Activated CD4-positive, alpha-beta T cell treated with anti-CD3 and anti-CD28 coated beads for 36 hours (primary cell): Measurements from ENCODE around the gene C3orf20. TPM values are rescaled to one million over a fixed set of nuclear protein-coding genes. Genes with fewer than 3 reads are reported as not detected.

Experiments used
- ATAC-seq: fragments of 200-7000 bp; cut with Tn5 transposase; one replicate; pipeline ENCODE4 v1.10.0; 2021; ENCODE audit warnings: mild to moderate bottlenecking, moderate library complexity
- CTCF ChIA-PET: fragments of 350-600 bp; sonication (Branson Sonifier 250); formaldehyde crosslinking; loops from one replicate; lab custom pipeline; 2021; ENCODE audit warnings: antibody characterized with exemption; lab: Charles Lee
- POLR2A ChIA-PET: fragments of 350-600 bp; sonication (Branson Sonifier 250); formaldehyde crosslinking; loops from one replicate; lab custom pipeline; 2021; ENCODE audit warnings: antibody characterized with exemption, inconsistent platforms; lab: Charles Lee
- DNase-seq: peaks from one replicate; pipeline ENCODE4 v3.0.0-alpha.2; 2020
- H3K27ac Mint-ChIP-seq: one replicate; pipeline ENCODE4 v1.8.0; 2021; ENCODE audit warnings: mixed read lengths
- H3K27me3 Mint-ChIP-seq: one replicate; pipeline ENCODE4 v1.8.0; 2021; ENCODE audit warnings: mixed read lengths
- H3K36me3 Mint-ChIP-seq: one replicate; pipeline ENCODE4 v1.8.0; 2021; ENCODE audit warnings: low read depth, mixed read lengths
- H3K4me1 Mint-ChIP-seq: one replicate; pipeline ENCODE4 v1.8.0; 2021; ENCODE audit warnings: mixed read lengths
- H3K4me3 Mint-ChIP-seq: one replicate; pipeline ENCODE4 v1.8.0; 2021; ENCODE audit warnings: mild to moderate bottlenecking, moderate library complexity, mixed read lengths
- H3K9me3 Mint-ChIP-seq: one replicate; pipeline ENCODE4 v1.8.0; 2021; ENCODE audit warnings: low read depth, mixed read lengths
- intact Hi-C, 2 experiments: fragments of 100-400 bp; cut with DNase I in 1 of 2; cut with micrococcal nuclease in 1 of 2; formaldehyde crosslinking; loops; one replicate each; pipeline versions ENCODE4 v1.14.2 to v1.15.1; 2022 to 2024; cut with DNase I, micrococcal nuclease
- total RNA-seq, 2 experiments: library from RNA; stranded (reverse); gene quantifications; one replicate each; pipeline ENCODE4 v1.2.3, GENCODE V29; 2021

Gene C3orf20
- total RNA-seq, 2 experiments from 2014 or later = not detected

DNA sequence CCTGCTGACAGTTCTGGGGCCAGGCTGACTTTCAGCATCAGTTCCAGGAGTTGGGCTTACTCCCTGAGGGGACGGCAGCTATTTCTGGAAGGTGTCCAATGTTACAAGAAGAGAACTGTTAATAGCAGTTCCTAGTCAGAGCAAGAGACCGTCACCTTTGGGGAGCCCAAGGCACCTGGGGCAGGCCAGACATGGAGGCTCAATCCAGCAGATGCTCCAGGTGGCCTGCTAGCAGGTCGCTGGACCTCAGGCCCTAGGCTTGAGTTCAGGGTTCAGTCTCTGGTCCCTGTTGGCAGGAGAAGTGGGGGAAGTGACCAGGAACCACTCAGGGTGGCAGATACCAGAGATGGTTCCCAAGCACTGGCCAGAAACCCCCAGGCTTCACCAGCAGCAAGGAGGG is 25.9 kb downstream of the C3orf20 start:
- intact Hi-C loops = no loop called here
- ATAC-seq (no peak), DNase-seq (no peak)
- H3K4me3 Mint-ChIP-seq = no peak overlapping the region
- peaks cover 4% of the 10 kb centered on the region for H3K27me3 Mint-ChIP-seq
- H3K9me3 Mint-ChIP-seq = no peaks in the 10 kb centered on the region
- no peak overlapping the region for H3K27ac Mint-ChIP-seq
- no peaks in the 10 kb centered on the region for H3K36me3 Mint-ChIP-seq
- no peaks in the 10 kb centered on the region for H3K4me1 Mint-ChIP-seq
- ChIA-PET POLR2A (no interaction called here), CTCF (no interaction called here)

DNA sequence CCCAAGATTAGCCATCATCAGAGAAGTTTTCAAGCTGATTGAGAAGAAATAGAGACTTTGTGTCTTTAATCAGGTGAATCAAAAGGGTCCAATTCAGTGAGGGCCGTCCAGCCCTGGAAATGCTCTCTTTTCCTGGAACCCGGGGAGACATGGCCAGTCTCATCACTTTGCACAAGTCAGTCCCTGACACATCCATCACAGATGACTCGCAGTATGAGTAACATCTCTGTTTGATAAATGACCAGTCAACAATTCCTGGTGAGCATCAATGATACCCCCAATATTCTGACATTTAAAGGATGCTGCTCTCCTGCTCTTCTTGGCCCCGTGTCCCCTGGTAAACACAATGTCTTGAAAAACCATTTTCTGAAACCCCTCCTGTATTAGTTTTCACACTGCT is 26.7 kb downstream of the C3orf20 start:
- ATAC-seq (no peak), DNase-seq (no peak)
- intact Hi-C loops = no loop called here
- H3K27ac Mint-ChIP-seq = no peak overlapping the region
- H3K27me3 Mint-ChIP-seq = peaks cover 4% of the 10 kb centered on the region
- no peaks in the 10 kb centered on the region for H3K4me1 Mint-ChIP-seq
- POLR2A ChIA-PET = no interaction called here
- H3K9me3 Mint-ChIP-seq = no peaks in the 10 kb centered on the region
- no peaks in the 10 kb centered on the region for H3K36me3 Mint-ChIP-seq
- CTCF ChIA-PET = no interaction called here
- H3K4me3 Mint-ChIP-seq = no peak overlapping the region

DNA sequence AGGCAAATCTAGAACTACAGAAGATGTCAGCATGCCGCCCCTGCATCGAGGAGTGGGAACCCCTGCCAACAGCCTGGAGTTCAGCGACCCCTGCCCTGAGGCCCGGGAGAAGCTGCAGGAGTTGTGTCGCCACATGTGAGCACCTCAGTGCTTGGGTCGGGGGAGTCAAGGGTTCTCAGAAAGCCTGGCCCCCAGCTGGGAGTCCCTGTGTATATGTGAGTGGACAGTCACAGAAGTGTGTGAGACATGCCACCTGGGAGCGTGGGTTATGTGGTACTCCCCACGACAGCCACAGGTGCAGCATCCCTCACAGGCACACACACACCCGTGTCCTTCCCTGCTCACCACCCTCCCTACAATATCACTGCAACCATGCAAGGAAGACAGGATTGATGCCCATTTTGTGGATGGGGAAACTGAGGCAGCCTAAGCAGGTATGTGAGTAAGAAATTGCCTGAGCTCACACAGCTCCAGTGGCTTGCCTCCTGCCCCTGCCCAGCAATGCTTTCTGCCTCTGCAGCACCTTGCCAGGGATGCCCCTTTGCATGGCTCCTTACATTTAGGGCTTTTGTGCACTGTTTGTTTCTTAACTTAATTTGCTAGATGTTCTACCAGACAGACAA is 28.3 kb downstream of the C3orf20 start:
- Mint-ChIP-seq H3K4me3 (no peak overlapping the region), H3K4me1 (no peaks in the 10 kb centered on the region), H3K9me3 (no peaks in the 10 kb centered on the region), H3K27me3 (peaks cover 2% of the 10 kb centered on the region), H3K36me3 (no peaks in the 10 kb centered on the region), H3K27ac (no peak overlapping the region)
- DNase-seq = no peak
- ChIA-PET POLR2A (interaction anchor here (0.6 kb wide), 1 partner anchor 625 kb away, joined by 3 read pairs; no protein-coding TSS in a partner anchor), CTCF (no interaction called here)
- intact Hi-C loops = no loop called here
- no peak for ATAC-seq

DNA sequence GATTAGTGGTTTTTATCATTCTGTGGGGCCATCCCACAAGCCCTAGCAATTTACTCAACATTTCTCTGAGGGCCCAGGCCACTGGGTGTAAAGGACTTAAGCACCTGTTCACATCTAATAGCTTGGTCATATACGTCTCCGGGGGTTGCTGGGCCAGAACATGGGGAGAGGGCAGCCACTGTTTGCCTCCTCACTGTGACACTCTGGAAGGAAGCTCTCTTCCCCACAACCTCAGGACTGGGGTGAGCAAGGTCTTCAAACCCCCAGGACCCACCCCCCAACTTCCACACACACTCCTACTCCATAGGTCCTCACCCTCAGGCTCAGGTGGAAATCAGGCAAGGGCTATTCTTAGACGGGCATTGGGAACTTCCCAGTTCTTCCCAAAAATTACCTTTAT is 28.9 kb downstream of the C3orf20 start:
- intact Hi-C loops = no loop called here
- Mint-ChIP-seq H3K27ac (no peak overlapping the region), H3K4me3 (no peak overlapping the region), H3K27me3 (peaks cover 2% of the 10 kb centered on the region), H3K36me3 (no peaks in the 10 kb centered on the region), H3K4me1 (no peaks in the 10 kb centered on the region), H3K9me3 (no peaks in the 10 kb centered on the region)
- ATAC-seq (no peak), DNase-seq (no peak)
- CTCF ChIA-PET = interaction anchor here (0.6 kb wide), 1 partner anchor 69 kb away, joined by 3 read pairs; no protein-coding TSS in a partner anchor
- POLR2A ChIA-PET = no interaction called here

DNA sequence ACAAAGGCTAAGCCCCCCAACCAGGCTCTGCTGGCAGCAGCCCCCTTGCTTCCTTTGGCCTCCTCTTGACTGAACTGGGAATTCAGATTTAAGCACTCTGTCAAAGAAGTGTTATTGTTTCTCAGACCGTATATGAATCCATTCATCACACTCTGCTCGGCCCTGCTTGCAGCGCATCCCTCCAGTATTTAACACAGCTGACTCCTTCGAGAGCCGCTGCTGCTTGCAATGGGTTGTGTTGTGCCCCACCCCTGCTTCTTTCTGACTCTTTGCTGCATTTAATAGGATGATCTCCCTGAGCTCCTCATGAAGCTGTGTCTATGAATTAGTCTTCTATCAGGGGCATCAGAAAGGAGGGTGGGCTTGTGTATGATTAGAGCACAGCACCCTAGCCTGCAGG is 31.2 kb downstream of the C3orf20 start:
- DNase-seq = no peak
- H3K4me3 Mint-ChIP-seq = no peak overlapping the region
- intact Hi-C loops = no loop called here
- no peak for ATAC-seq
- no peaks in the 10 kb centered on the region for H3K4me1 Mint-ChIP-seq
- H3K27me3 Mint-ChIP-seq = peaks cover 2% of the 10 kb centered on the region
- H3K36me3 Mint-ChIP-seq = no peaks in the 10 kb centered on the region
- H3K9me3 Mint-ChIP-seq = peaks cover 2% of the 10 kb centered on the region
- CTCF ChIA-PET = no interaction called here
- no peak overlapping the region for H3K27ac Mint-ChIP-seq
- POLR2A ChIA-PET = no interaction called here

DNA sequence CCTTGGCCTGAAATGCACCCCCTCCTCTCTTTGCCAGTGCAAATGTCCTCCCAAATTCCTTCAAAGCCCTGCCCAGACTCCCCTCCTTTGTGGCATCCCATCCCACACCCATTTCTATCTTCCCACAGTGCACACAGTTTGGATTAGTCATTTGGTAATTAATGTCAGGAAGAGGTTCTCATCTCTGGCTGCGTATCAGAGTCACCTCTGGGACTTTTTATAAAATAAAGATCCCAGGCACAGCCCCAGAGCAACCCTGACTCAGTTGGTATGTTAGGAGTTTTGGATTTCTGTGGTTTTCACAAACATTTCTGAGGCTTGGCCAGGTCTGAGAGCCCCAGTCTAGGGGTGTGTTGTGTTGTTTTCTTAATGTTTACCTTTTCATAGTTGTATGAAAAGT is 41.6 kb downstream of the C3orf20 start:
- no peaks in the 10 kb centered on the region for H3K36me3 Mint-ChIP-seq
- DNase-seq (no peak), ATAC-seq (no peak)
- CTCF ChIA-PET = no interaction called here
- no peak overlapping the region for H3K27ac Mint-ChIP-seq
- no peak overlapping the region for H3K4me3 Mint-ChIP-seq
- intact Hi-C loops = no loop called here
- no peaks in the 10 kb centered on the region for H3K4me1 Mint-ChIP-seq
- H3K27me3 Mint-ChIP-seq = peaks cover 3% of the 10 kb centered on the region
- peaks cover 8% of the 10 kb centered on the region for H3K9me3 Mint-ChIP-seq
- POLR2A ChIA-PET = no interaction called here

DNA sequence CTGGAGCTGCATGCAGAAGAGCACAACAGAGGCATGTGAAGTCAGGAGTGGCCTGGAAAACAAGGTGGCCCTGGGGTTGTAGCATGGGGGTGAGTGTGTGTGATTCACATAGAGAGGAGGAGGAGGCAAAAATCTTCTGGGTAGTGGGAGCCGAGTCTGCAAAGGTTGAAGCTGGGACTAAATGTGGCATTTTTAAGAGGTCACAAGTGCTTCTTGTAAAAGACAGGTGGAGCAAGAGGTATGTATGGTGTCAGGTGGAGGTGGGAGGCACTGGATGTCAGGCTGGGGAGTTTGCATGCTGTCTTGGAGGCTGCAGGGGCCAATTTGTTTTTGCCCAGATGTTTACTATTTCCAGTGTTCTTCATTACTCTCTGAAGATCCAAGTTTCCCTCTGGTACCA is 42.4 kb downstream of the C3orf20 start:
- ChIA-PET CTCF (no interaction called here), POLR2A (no interaction called here)
- no peaks in the 10 kb centered on the region for H3K36me3 Mint-ChIP-seq
- H3K4me1 Mint-ChIP-seq = no peaks in the 10 kb centered on the region
- H3K4me3 Mint-ChIP-seq = no peak overlapping the region
- ATAC-seq (no peak), DNase-seq (no peak)
- peaks cover 3% of the 10 kb centered on the region for H3K27me3 Mint-ChIP-seq
- peaks cover 8% of the 10 kb centered on the region for H3K9me3 Mint-ChIP-seq
- H3K27ac Mint-ChIP-seq = no peak overlapping the region
- intact Hi-C loops = no loop called here

DNA sequence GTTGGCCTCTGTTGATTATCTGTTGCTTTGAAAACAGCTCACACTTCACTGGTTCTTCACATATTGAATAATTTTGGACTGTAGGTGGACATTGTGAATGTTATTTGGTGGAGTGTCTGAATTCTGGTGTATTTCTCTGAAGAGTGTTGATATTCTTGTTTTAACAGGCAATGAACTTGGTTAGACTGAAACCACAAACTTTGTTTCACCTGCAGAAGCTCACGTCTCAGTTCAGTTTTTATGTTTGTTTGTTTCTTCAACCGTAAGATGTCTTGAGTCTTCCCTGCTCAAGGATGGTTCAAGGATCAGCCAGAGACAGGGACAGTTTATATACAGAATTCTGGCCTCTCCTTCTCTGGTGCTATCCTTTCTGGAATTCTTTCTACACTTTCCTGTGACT is 43.6 kb downstream of the C3orf20 start:
- Mint-ChIP-seq H3K9me3 (no peaks in the 10 kb centered on the region), H3K27me3 (peaks cover 3% of the 10 kb centered on the region), H3K27ac (no peak overlapping the region), H3K36me3 (no peaks in the 10 kb centered on the region), H3K4me1 (no peaks in the 10 kb centered on the region), H3K4me3 (no peak overlapping the region)
- DNase-seq = no peak
- intact Hi-C loops = no loop called here
- POLR2A ChIA-PET = no interaction called here
- no peak for ATAC-seq
- CTCF ChIA-PET = no interaction called here

DNA sequence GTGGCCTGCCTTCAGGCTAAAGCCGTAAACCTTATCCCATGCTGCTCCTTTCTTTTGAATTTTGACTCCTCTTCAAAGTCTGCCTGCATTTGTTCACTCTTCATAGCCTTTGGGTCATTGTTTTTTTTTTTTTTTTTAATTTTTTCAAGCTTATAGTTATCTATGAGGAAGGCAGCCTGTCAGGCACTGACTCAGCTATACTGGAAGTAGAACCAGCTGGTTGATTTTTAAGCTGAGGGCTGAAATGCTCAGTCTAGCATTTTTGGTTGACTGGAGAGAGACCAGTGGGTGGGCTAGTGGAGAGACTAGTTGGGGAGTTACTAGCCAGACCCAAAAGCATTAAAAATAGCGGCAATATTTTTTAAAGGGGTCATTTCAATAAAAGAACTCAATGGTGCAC is 44.1 kb downstream of the C3orf20 start:
- no peak overlapping the region for H3K27ac Mint-ChIP-seq

DNA sequence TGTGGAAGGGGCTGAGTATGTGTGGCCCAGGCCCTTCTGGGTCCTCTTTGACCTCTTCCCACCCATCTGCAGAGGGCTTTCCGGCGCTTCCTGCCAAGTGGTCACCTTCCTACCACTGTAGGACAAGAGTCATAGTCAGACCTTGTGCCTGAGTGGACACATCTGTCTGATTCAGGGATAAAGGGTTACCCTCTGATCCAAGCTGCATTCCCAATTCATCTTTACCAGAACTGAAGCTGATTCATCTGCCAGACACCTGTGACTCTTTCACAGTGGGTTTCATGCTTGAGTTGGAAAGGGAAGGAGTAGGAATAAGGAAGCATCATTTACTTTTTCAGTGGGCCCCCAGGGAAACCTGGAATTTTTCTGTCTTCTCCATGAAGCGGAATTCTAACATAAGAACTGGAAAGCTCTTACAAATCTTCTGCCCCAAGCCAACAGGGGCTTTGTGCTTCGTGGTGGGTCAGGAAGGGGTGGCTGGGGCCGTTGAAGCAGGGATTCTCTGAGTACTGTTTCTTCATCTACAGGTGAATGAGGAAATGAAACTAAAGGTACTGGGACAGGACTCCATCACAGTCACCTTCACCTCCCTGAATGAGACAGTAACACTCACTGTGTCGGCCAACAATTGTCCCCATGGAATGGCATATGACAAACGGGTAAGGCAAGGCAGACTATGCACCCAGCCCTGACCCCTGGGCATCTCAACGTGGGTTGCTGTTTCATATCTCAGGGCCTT is 46.4 kb downstream of the C3orf20 start:
- DNase-seq = no peak

More for the DNA sequence above, 44.1 kb downstream of the C3orf20 start:
- intact Hi-C loops = no loop called here
- ATAC-seq = no peak
- no peak for DNase-seq
- ChIA-PET CTCF (no interaction called here), POLR2A (interaction anchor here (0.6 kb wide), 1 partner anchor 106 kb away, joined by 4 read pairs; no protein-coding TSS in a partner anchor)
- Mint-ChIP-seq H3K36me3 (no peaks in the 10 kb centered on the region), H3K4me1 (no peaks in the 10 kb centered on the region), H3K4me3 (no peak overlapping the region), H3K9me3 (no peaks in the 10 kb centered on the region), H3K27me3 (peaks cover 3% of the 10 kb centered on the region)

DNA sequence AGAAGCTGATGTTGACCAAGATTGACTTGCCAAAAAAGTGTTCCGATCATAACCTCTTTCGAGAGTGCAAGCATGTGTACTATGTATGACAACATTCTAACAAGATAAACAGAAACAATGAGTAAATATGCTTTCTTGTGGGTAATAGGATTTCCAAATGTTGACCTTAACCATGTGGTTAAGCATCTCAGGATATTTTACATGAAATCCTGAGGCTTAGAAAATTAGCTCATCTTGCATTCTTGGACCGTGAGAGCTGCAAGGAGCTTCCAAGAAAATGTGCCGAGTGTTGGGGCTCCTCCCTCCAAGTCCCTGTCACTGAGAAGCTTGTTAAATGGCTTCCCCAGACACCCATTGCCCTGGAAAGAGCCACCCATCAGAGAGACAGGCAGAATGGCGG is 50.1 kb downstream of the C3orf20 start:
- POLR2A ChIA-PET = no interaction called here
- DNase-seq (no peak), ATAC-seq (no peak)
- H3K4me3 Mint-ChIP-seq = no peak overlapping the region
- no peaks in the 10 kb centered on the region for H3K9me3 Mint-ChIP-seq
- no peaks in the 10 kb centered on the region for H3K4me1 Mint-ChIP-seq
- no peaks in the 10 kb centered on the region for H3K36me3 Mint-ChIP-seq
- intact Hi-C loops = no loop called here
- CTCF ChIA-PET = interaction anchor here (0.7 kb wide), 1 partner anchor 201 kb away, joined by 3 read pairs; no protein-coding TSS in a partner anchor
- no peak overlapping the region for H3K27ac Mint-ChIP-seq
- peaks cover 3% of the 10 kb centered on the region for H3K27me3 Mint-ChIP-seq

More for the DNA sequence above, 46.4 kb downstream of the C3orf20 start:
- no peak overlapping the region for H3K27ac Mint-ChIP-seq
- no peaks in the 10 kb centered on the region for H3K4me1 Mint-ChIP-seq
- no peaks in the 10 kb centered on the region for H3K36me3 Mint-ChIP-seq
- ChIA-PET CTCF (no interaction called here), POLR2A (no interaction called here)
- no peaks in the 10 kb centered on the region for H3K9me3 Mint-ChIP-seq
- ATAC-seq = no peak
- H3K4me3 Mint-ChIP-seq = no peak overlapping the region
- intact Hi-C loops = no loop called here
- peaks cover 3% of the 10 kb centered on the region for H3K27me3 Mint-ChIP-seq
